Measurements from ENCODE around the gene MAPRE2.

The MAPRE2 gene

GRCh38 chr18:35112696-35113095 is 71.5 kb downstream of the MAPRE2 start:
- Mint-ChIP-seq H3K27me3 (no peaks in the 10 kb centered on the region), H3K4me1 (peaks cover 59% of the 10 kb centered on the region), H3K9me3 (peaks cover 0 to 12% of the 10 kb centered on the region in 2 donors), H3K4me3 (no peak overlapping the region), H3K27ac (no peak overlapping the region)
- no peak for ATAC-seq
- no peak for DNase-seq

- Mint-ChIP-seq H3K4me3 (no peak overlapping the region), H3K4me1 (peaks cover 66% of the 10 kb centered on the region), H3K27ac (no peak overlapping the region), H3K9me3 (peaks cover 0 to 5% of the 10 kb centered on the region in 2 donors), H3K27me3 (no peaks in the 10 kb centered on the region)
- ATAC-seq (no peak), DNase-seq (no peak)
These were observed 73.1 kb downstream of the MAPRE2 start for GRCh38 chr18:35114305-35114704.

- ATAC-seq (no peak), DNase-seq (no peak)
- Mint-ChIP-seq H3K4me3 (no peak overlapping the region), H3K4me1 (peaks cover 63% of the 10 kb centered on the region), H3K9me3 (no peaks in the 10 kb centered on the region), H3K27me3 (no peaks in the 10 kb centered on the region), H3K27ac (no peak overlapping the region)
These were observed 75.6 kb downstream of the MAPRE2 start for GRCh38 chr18:35116784-35117318.

- Mint-ChIP-seq H3K4me1 (peaks cover 67% of the 10 kb centered on the region), H3K9me3 (no peaks in the 10 kb centered on the region)
These were observed 76.2 kb downstream of the MAPRE2 start for GRCh38 chr18:35117372-35117771.

GRCh38 chr18:35117951-35118411 is 76.8 kb downstream of the MAPRE2 start:
- ATAC-seq (no peak), DNase-seq (no peak)
- Mint-ChIP-seq H3K27me3 (no peaks in the 10 kb centered on the region), H3K9me3 (peaks cover 0 to 3% of the 10 kb centered on the region in 2 donors), H3K27ac (peak overlapping the region in 1 of 2 donors; percentile 34), H3K4me1 (peaks cover 73% of the 10 kb centered on the region), H3K4me3 (no peak overlapping the region)

More at GRCh38 chr18:35117372-35117771, 76.2 kb downstream of the MAPRE2 start:
- DNase-seq (no peak), ATAC-seq (no peak)
- Mint-ChIP-seq H3K27me3 (no peaks in the 10 kb centered on the region), H3K27ac (no peak overlapping the region), H3K4me3 (no peak overlapping the region)

GRCh38 chr18:35118641-35119040 is 77.4 kb downstream of the MAPRE2 start:
- DNase-seq (no peak), ATAC-seq (no peak)
- Mint-ChIP-seq H3K4me1 (peaks cover 80% of the 10 kb centered on the region), H3K27ac (peak overlapping the region in 1 of 2 donors; percentile 59), H3K9me3 (peaks cover 1 to 10% of the 10 kb centered on the region in 2 donors), H3K27me3 (no peaks in the 10 kb centered on the region), H3K4me3 (no peak overlapping the region)

GRCh38 chr18:35121038-35121437 is 79.8 kb downstream of the MAPRE2 start:
- DNase-seq: no peak
- peaks cover 68% of the 10 kb centered on the region for H3K4me1 Mint-ChIP-seq
- no peak overlapping the region for H3K4me3 Mint-ChIP-seq
- no peak overlapping the region for H3K27ac Mint-ChIP-seq
- no peaks in the 10 kb centered on the region for H3K27me3 Mint-ChIP-seq
- ATAC-seq: no peak
- peaks cover 8 to 17% of the 10 kb centered on the region in 2 donors for H3K9me3 Mint-ChIP-seq

- H3K27me3 Mint-ChIP-seq: no peaks in the 10 kb centered on the region
- H3K27ac Mint-ChIP-seq: no peak overlapping the region
- peaks cover 8 to 17% of the 10 kb centered on the region in 2 donors for H3K9me3 Mint-ChIP-seq
- H3K4me1 Mint-ChIP-seq: peaks cover 64% of the 10 kb centered on the region
- DNase-seq (no peak), ATAC-seq (no peak)
- peak overlapping the region in 1 of 2 donors; percentile 50 for H3K4me3 Mint-ChIP-seq
These were observed 80.3 kb downstream of the MAPRE2 start for GRCh38 chr18:35121531-35121930.

GRCh38 chr18:35122586-35123224 is 81.5 kb downstream of the MAPRE2 start:
- peak; percentile 93 for ATAC-seq
- H3K27ac Mint-ChIP-seq: peak overlapping the region; percentile 84 to 91
- H3K27me3 Mint-ChIP-seq: no peaks in the 10 kb centered on the region
- H3K4me3 Mint-ChIP-seq: peak overlapping the region; percentile 54 to 61
- peaks cover 52% of the 10 kb centered on the region for H3K4me1 Mint-ChIP-seq
- H3K9me3 Mint-ChIP-seq: peaks cover 8 to 17% of the 10 kb centered on the region in 2 donors
- DNase-seq: peak; percentile 15 to 49

- Mint-ChIP-seq H3K4me3 (no peak overlapping the region), H3K9me3 (peaks cover 8 to 17% of the 10 kb centered on the region in 2 donors), H3K27me3 (no peaks in the 10 kb centered on the region), H3K27ac (peak overlapping the region in 1 of 2 donors; percentile 85), H3K4me1 (peaks cover 41% of the 10 kb centered on the region)
- DNase-seq (no peak), ATAC-seq (no peak)
These were observed 82.6 kb downstream of the MAPRE2 start for GRCh38 chr18:35123811-35124210.

- ATAC-seq: peak; percentile 46
- peaks cover 8 to 17% of the 10 kb centered on the region in 2 donors for H3K9me3 Mint-ChIP-seq
- H3K4me1 Mint-ChIP-seq: peaks cover 19% of the 10 kb centered on the region
- no peak overlapping the region for H3K4me3 Mint-ChIP-seq
- DNase-seq: no peak
- peak overlapping the region; percentile 58 to 79 for H3K27ac Mint-ChIP-seq
- no peaks in the 10 kb centered on the region for H3K27me3 Mint-ChIP-seq
These were observed 86.0 kb downstream of the MAPRE2 start for GRCh38 chr18:35127201-35127600.

- Mint-ChIP-seq H3K4me1 (peaks cover 4% of the 10 kb centered on the region), H3K27me3 (no peaks in the 10 kb centered on the region), H3K9me3 (peaks cover 6 to 7% of the 10 kb centered on the region in 2 donors), H3K4me3 (no peak overlapping the region), H3K27ac (no peak overlapping the region)
- no peak for DNase-seq
- ATAC-seq: no peak
These were observed 87.5 kb downstream of the MAPRE2 start for GRCh38 chr18:35128675-35129074.

GRCh38 chr18:35130236-35130635 is 89.0 kb downstream of the MAPRE2 start:
- Mint-ChIP-seq H3K27ac (peak overlapping the region in 1 of 2 donors; percentile 50), H3K9me3 (no peaks in the 10 kb centered on the region), H3K27me3 (no peaks in the 10 kb centered on the region), H3K4me1 (no peaks in the 10 kb centered on the region), H3K4me3 (no peak overlapping the region)
- ATAC-seq: no peak
- no peak for DNase-seq

GRCh38 chr18:35131387-35132020 is 90.3 kb downstream of the MAPRE2 start:
- H3K4me1 Mint-ChIP-seq: no peaks in the 10 kb centered on the region
- ATAC-seq (no peak), DNase-seq (no peak)
- H3K4me3 Mint-ChIP-seq: no peak overlapping the region
- H3K9me3 Mint-ChIP-seq: no peaks in the 10 kb centered on the region
- no peaks in the 10 kb centered on the region for H3K27me3 Mint-ChIP-seq
- H3K27ac Mint-ChIP-seq: no peak overlapping the region

- DNase-seq: no peak
- H3K27ac Mint-ChIP-seq: no peak overlapping the region
These were observed 91.0 kb downstream of the MAPRE2 start for GRCh38 chr18:35132021-35132902.

More at GRCh38 chr18:35132021-35132902, 91.0 kb downstream of the MAPRE2 start:
- no peak for ATAC-seq
- no peak overlapping the region for H3K4me3 Mint-ChIP-seq
- H3K27me3 Mint-ChIP-seq: no peaks in the 10 kb centered on the region
- no peaks in the 10 kb centered on the region for H3K4me1 Mint-ChIP-seq
- H3K9me3 Mint-ChIP-seq: no peaks in the 10 kb centered on the region
